Stomach smooth muscle (tissue), 2 donors: Measurements from ENCODE around the gene CTBP2.
"Not testable (repeated sequence)": the region's sequence is repeated elsewhere in the genome, so short reads cannot be mapped to it uniquely, and the experiment has no call there.

Source experiments
- H3K27ac ChIP-seq: one replicate; pipeline ENCODE4 v1.7.0; 2013; ENCODE audit warnings: mild to moderate bottlenecking, low read length, inconsistent platforms
- H3K27me3 ChIP-seq, 2 donors: one replicate each; pipeline ENCODE4 v1.7.0; 2013; ENCODE audit warnings: low read length in 2 of 2; ENCODE audit not compliant: insufficient read depth in 2 of 2, control insufficient read depth in 1 of 2
- H3K36me3 ChIP-seq, 2 donors: one replicate each; pipeline ENCODE4 v1.7.0; 2013; ENCODE audit warnings: low read length in 2 of 2; ENCODE audit not compliant: control insufficient read depth in 2 of 2, insufficient read depth in 2 of 2
- H3K4me1 ChIP-seq: one replicate; pipeline ENCODE4 v1.7.0; 2013; ENCODE audit warnings: low read length; ENCODE audit not compliant: control insufficient read depth, insufficient read depth
- H3K4me3 ChIP-seq, 2 donors: one replicate each; pipeline ENCODE4 v1.7.0; 2013; ENCODE audit warnings: low read length in 2 of 2
- H3K9ac ChIP-seq, 2 donors: one replicate each; pipeline ENCODE4 v1.7.0; 2013; ENCODE audit warnings: low read length in 2 of 2, mild to moderate bottlenecking in 1 of 2
- H3K9me3 ChIP-seq, 2 donors: one replicate each; pipeline ENCODE4 v1.7.0; 2013; ENCODE audit warnings: low read length in 2 of 2; ENCODE audit not compliant: control insufficient read depth in 2 of 2
- donor health status: healthy.
- donor health status: Pancreatic carcinoma.

CTBP2 gene

DNA sequence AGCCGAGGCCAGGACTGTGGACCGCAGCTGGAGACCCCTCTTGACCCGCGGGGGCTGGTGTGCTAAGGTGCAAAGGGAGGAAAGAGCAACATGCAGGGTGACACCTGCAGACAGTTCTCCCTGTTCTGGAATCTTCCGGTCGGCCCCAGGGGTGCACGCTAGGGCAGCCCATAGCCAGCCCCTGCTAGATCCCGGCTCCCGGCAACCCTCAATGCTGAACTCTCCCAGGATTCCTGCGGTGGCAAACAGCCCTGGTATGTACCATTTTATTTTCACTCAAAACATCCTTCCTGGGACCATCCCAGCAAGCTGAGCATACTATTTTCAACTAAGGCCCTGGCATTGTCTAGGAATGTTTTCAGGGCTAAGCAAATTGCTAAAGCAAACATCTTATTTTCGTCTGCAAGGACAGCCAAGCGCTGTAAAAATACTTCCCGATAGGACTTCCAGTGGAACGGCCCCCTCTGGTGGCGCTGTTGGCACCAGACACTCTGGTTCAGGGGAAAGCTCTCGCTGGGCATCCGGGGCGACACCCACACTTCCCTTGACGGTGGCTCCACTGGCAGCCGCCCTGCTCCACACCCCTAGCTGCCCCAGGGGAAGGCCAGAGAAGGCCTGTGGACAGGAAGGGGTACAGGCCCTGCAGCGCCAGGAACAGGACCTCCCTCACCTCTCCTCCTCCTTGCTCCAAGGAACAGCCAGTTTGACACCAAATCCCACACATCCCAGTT is 99.4 kb downstream of the CTBP2 start:
- Histone ChIP-seq H3K4me1 (peaks cover 94% of the 10 kb centered on the region), H3K4me3 (peak overlapping the region; percentile 15 to 52), H3K36me3 (no peaks in the 10 kb centered on the region), H3K27me3 (no peaks in the 10 kb centered on the region), H3K27ac (peak overlapping the region; percentile 66), H3K9ac (peak overlapping the region in 1 of 2 donors; percentile 13), H3K9me3 (no peaks in the 10 kb centered on the region)

- Histone ChIP-seq H3K27ac (peak overlapping the region; percentile 66), H3K9me3 (no peaks in the 10 kb centered on the region), H3K9ac (peak overlapping the region in 1 of 2 donors; percentile 13), H3K27me3 (no peaks in the 10 kb centered on the region), H3K4me3 (peak overlapping the region; percentile 15 to 52), H3K4me1 (peaks cover 96% of the 10 kb centered on the region), H3K36me3 (no peaks in the 10 kb centered on the region)
These were observed 99.9 kb downstream of the CTBP2 start for GRCh38 chr10:125060482-125060825.

DNA sequence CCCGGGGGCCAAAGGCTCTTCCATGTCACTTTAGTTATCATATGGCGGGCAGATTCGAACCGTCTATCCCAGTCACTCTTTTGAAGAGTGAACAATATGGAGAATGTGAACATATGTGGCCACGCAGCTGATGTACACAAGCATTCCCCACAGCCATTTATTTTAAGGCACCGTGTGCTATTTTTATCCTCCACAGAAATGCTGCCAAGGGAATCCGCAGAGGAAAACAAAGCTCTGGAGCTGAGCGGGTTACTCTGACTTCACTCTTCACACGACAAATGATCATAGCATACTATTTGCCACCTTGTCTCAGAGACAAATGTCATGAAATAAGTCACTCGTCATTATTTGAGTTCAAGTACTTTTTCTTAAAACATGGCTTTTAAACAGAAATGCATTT is 100.3 kb downstream of the CTBP2 start:
- Histone ChIP-seq H3K9ac (no peak overlapping the region), H3K4me3 (peak overlapping the region; percentile 15 to 52), H3K36me3 (no peaks in the 10 kb centered on the region), H3K9me3 (no peaks in the 10 kb centered on the region), H3K27ac (peak overlapping the region; percentile 66), H3K4me1 (peaks cover 96% of the 10 kb centered on the region), H3K27me3 (no peaks in the 10 kb centered on the region)

DNA sequence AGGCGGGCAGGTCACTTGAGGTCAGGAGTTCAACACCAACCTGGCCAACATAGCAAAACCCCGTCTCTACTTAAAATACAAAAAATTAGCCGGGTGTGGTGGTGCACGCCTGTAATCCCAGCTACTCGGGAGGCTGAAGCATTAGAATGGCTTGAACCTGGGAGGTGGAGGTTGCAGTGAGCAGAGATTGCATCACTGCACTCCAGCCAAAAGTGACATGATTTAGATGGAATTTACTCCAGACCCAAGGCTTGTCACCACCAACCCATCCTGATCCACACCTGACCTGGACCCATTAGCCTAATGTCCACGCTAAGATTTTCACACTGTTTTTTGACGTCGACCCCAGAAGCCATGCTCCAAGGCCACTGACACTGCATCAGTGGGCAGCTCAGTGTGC is 101.0 kb downstream of the CTBP2 start:
- H3K36me3 ChIP-seq, H3K27me3 ChIP-seq, H3K4me3 ChIP-seq, H3K9me3 ChIP-seq, H3K9ac ChIP-seq: not testable (repeated sequence)
- Histone ChIP-seq H3K4me1 (peaks cover 94% of the 10 kb centered on the region), H3K27ac (peak overlapping the region; percentile 97)

DNA sequence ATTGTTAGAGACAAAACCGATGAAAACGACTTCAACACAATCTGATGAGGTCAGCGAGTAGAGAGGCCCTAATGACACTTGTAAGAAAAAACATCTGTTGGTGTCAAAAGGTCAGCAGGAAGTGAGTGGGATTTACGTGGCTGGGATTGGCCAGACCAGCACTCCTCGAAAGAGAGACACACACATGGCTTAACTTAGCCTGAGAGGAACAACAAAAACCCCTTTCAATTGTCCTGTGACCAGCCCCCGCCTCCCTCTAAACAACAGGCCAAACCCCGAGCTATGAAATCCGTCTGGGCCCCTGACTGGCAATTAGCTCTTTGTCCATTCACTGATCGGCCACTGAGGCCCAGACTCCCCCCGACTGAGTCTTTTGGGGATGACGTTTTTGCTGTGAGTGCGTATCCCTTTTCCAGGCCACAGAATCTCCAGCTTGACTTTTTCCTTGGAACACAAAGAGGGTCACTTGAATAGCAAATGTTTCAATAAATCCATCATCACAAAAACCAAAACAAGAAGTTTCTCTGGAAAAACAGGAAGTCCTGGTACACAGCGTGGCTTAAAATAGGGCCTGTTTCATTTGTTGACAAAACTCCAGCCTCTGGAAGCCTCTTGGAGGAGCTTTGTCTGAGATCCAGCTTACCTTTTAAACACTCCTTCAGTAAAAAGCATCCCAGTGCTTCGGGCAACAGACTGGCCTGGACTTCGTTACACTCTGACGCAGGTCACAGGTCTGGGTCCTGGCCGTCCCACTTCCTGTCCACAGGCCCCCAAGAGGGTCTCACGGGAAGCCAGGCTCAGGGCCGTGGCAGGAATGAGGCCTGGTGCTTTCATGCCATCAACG is 103.0 kb downstream of the CTBP2 start:
- Histone ChIP-seq H3K4me1 (peaks cover 84% of the 10 kb centered on the region), H3K27ac (peak overlapping the region; percentile 97), H3K4me3 (peak overlapping the region; percentile 18 to 58)

GRCh38 chr10:125056161-125057132 is 103.9 kb downstream of the CTBP2 start:
- no peaks in the 10 kb centered on the region for H3K36me3 ChIP-seq
- peak overlapping the region; percentile 5 to 62 for H3K9ac ChIP-seq
- H3K9me3 ChIP-seq: no peaks in the 10 kb centered on the region
- H3K4me3 ChIP-seq: peak overlapping the region; percentile 18 to 58
- H3K4me1 ChIP-seq: peaks cover 82% of the 10 kb centered on the region
- no peaks in the 10 kb centered on the region for H3K27me3 ChIP-seq
- peak overlapping the region; percentile 97 for H3K27ac ChIP-seq

More for the DNA sequence above, 103.0 kb downstream of the CTBP2 start:
- H3K9me3 ChIP-seq: no peaks in the 10 kb centered on the region
- no peaks in the 10 kb centered on the region for H3K36me3 ChIP-seq
- H3K27me3 ChIP-seq: no peaks in the 10 kb centered on the region
- peak overlapping the region; percentile 32 to 62 for H3K9ac ChIP-seq

- Histone ChIP-seq H3K4me1 (peaks cover 72% of the 10 kb centered on the region), H3K9ac (peak overlapping the region in 1 of 2 donors; percentile 29), H3K36me3 (no peaks in the 10 kb centered on the region), H3K27me3 (no peaks in the 10 kb centered on the region), H3K9me3 (no peaks in the 10 kb centered on the region), H3K4me3 (peak overlapping the region in 1 of 2 donors; percentile 35), H3K27ac (peak overlapping the region; percentile 84)
These were observed 104.9 kb downstream of the CTBP2 start for GRCh38 chr10:125055446-125055845.

GRCh38 chr10:125054669-125055268 is 105.6 kb downstream of the CTBP2 start:
- no peak overlapping the region for H3K9ac ChIP-seq
- H3K27me3 ChIP-seq: no peaks in the 10 kb centered on the region
- H3K9me3 ChIP-seq: no peaks in the 10 kb centered on the region
- peak overlapping the region; percentile 84 for H3K27ac ChIP-seq
- peaks cover 68% of the 10 kb centered on the region for H3K4me1 ChIP-seq
- peak overlapping the region in 1 of 2 donors; percentile 35 for H3K4me3 ChIP-seq
- no peaks in the 10 kb centered on the region for H3K36me3 ChIP-seq

DNA sequence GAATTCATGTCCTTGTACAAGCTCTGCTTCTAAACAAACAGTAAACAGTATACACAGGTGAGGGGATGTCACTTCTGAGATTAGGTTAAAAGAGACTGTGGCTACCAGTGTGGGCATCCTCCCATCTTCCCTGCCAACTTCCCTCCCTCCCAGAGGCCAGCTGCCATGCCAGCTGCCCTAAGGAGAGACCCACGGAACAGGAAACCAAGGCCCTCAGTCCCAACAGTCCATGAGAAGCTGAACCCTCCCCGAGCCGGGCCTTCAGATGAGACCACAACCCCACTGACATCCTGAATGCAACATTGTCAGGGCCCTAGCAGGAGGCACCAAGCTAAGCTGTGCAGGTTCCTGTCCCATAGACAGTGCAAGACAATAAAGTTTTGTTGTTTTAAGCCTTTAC is 106.1 kb downstream of the CTBP2 start:
- Histone ChIP-seq H3K9me3 (no peaks in the 10 kb centered on the region), H3K4me3 (peak overlapping the region in 1 of 2 donors; percentile 29), H3K9ac (no peak overlapping the region), H3K36me3 (no peaks in the 10 kb centered on the region), H3K27ac (peak overlapping the region; percentile 84), H3K4me1 (peaks cover 68% of the 10 kb centered on the region), H3K27me3 (no peaks in the 10 kb centered on the region)

- no peak overlapping the region for H3K9ac ChIP-seq
- H3K4me1 ChIP-seq: peaks cover 64% of the 10 kb centered on the region
- H3K36me3 ChIP-seq: no peaks in the 10 kb centered on the region
- no peak overlapping the region for H3K4me3 ChIP-seq
- H3K9me3 ChIP-seq: no peaks in the 10 kb centered on the region
- peak overlapping the region; percentile 49 for H3K27ac ChIP-seq
- no peaks in the 10 kb centered on the region for H3K27me3 ChIP-seq
These were observed 108.2 kb downstream of the CTBP2 start for GRCh38 chr10:125052146-125052545.
